Measurements from ENCODE around the gene ATP6V0E1. TPM values are rescaled to one million over a fixed set of nuclear protein-coding genes. Genes with fewer than 3 reads are reported as not detected.

ATP6V0E1 gene
- total and polyA plus RNA-seq, 2 of the 8 experiments (the other 6 are each of a cell fraction or from before 2014, with no cell fraction given): 108 to 134 TPM

- DNase-seq (ENCODE audit: low read depth in 1 of 2, low spot score in 2 of 2): no peak
- CTCF ChIA-PET (ENCODE audit: partially characterized antibody): interaction anchor here (0.6 to 2.5 kb wide), 4 partner anchors 8 to 236 kb away, joined by 3 to 14 read pairs (median 4); no protein-coding TSS in a partner anchor
- no peak for FAIRE-seq
Observed at GRCh38 chr5:172943283-172943841, 40.2 kb upstream of the ATP6V0E1 start.

More at GRCh38 chr5:172943283-172943841, 40.2 kb upstream of the ATP6V0E1 start:
- H3K9me3 ChIP-seq (ENCODE audit: insufficient read depth in 2 of 2, low read depth in 1 of 2, low read length in 1 of 2): no peaks in the 10 kb centered on the region
- no peak overlapping the region for H4K91ac ChIP-seq (replicated peaks; ENCODE audit: insufficient read length, low read length)
- 77% methylated on average over 14 of the region's 18 CpGs; no CpG with 5 or more reads in 1 of the 2 experiments for WGBS, 2 experiments (ENCODE audit: extremely low coverage in 1 of 2, insufficient coverage in 1 of 2, insufficient read length in 1 of 2, insufficient replicate concordance in 2 of 2, low coverage in 1 of 2, low lambda C conversion rate in 2 of 2, missing lambda C conversion rate in 1 of 2)
- H4K8ac ChIP-seq (ENCODE audit: extremely low read depth, insufficient read depth, low read length): peak overlapping the region; percentile 41; the same call in 1 of the 2 replicates
- no peak overlapping the region for H4K5ac ChIP-seq (ENCODE audit: insufficient read length, low read depth, low read length)
- H3K23me2 ChIP-seq (ENCODE audit: low read depth, low read length): no peaks in the 10 kb centered on the region
- H3K4ac ChIP-seq (replicated peaks; ENCODE audit: insufficient read length, low read depth, low read length): no peak overlapping the region
- no peak overlapping the region for H3K56ac ChIP-seq (replicated peaks; ENCODE audit: insufficient read length, low read depth, low read length)
- H3K36me3 ChIP-seq (ENCODE audit: control insufficient read depth in 2 of 4, insufficient read depth in 4 of 4, low read length in 3 of 4): peaks cover 4 to 13% (median 7%) of the 10 kb centered on the region in 4 experiments; a peak in 5 of 8 replicates
- no peak overlapping the region for H3K4me3 ChIP-seq (ENCODE audit: extremely low read depth in 1 of 4, insufficient read depth in 2 of 4, low read depth in 3 of 4, low read length in 4 of 4)
- H2AFZ ChIP-seq (ENCODE audit: low read length): no peak overlapping the region
- no peak overlapping the region for H2BK120ac ChIP-seq (replicated peaks; ENCODE audit: low read depth, low read length)
- no peak overlapping the region; the same call in 1 of the 2 replicates for H2BK12ac ChIP-seq (ENCODE audit: low read depth, low read length)
- no peaks in the 10 kb centered on the region; a peak in 2 of 7 replicates for H3K27me3 ChIP-seq (replicated peaks in 1 of 4; ENCODE audit: control insufficient read depth in 3 of 4, extremely low read depth in 1 of 4, insufficient read depth in 3 of 4, low read length in 3 of 4)
- TF ChIP-seq KDM1A (IDR thresholded peaks at IDR 0.05; ENCODE audit: borderline replicate concordance, low read length) (peak; percentile 79; the same call in 1 of the 2 replicates), TEAD4 (IDR thresholded peaks at IDR 0.05; ENCODE audit: low read depth, low read length) (no peak), ASH2L (IDR thresholded peaks at IDR 0.05; ENCODE audit: low read length) (peak; percentile 6)
- H3K4me1 ChIP-seq (replicated peaks in 1 of 4; ENCODE audit: control insufficient read depth in 3 of 4, insufficient read depth in 4 of 4, low read length in 3 of 4): peaks cover 4 to 15% (median 9%) of the 10 kb centered on the region in 4 experiments; a peak in 5 of 7 replicates
- peak overlapping the region; percentile 26 to 47; a peak in 2 of 4 replicates for H3K4me2 ChIP-seq (ENCODE audit: insufficient read depth in 1 of 2, low read depth in 2 of 2, low read length in 2 of 2)
- H3K14ac ChIP-seq (ENCODE audit: insufficient read length): no peak overlapping the region
- H4K20me1 ChIP-seq (replicated peaks in 1 of 2; ENCODE audit: control insufficient read depth in 1 of 2, insufficient read depth in 2 of 2, low read length in 2 of 2): peaks cover 0 to 4% of the 10 kb centered on the region in 2 experiments
- POLR2A ChIA-PET (ENCODE audit: partially characterized antibody): interaction anchor here (0.6 to 1.5 kb wide), 4 partner anchors 9 to 151 kb away, joined by 3 to 7 read pairs (median 4); partner anchors contain the start of gene RPL26L1
- no peak overlapping the region for H3K27ac ChIP-seq (ENCODE audit: low read depth, low read length)
- no peak overlapping the region; the same call in 1 of the 2 replicates for H3K18ac ChIP-seq (ENCODE audit: extremely low read depth, low read length)
- no peak overlapping the region for H2AK5ac ChIP-seq (ENCODE audit: low read depth, low read length)
- no peaks in the 10 kb centered on the region for H3K79me1 ChIP-seq (ENCODE audit: low read depth, low read length)
- H3K79me2 ChIP-seq (ENCODE audit: control insufficient read depth in 1 of 2, insufficient read depth in 2 of 2, low read length in 2 of 2): no peaks in the 10 kb centered on the region
- H2BK15ac ChIP-seq (ENCODE audit: low read length): no peak overlapping the region
- no peak overlapping the region for H3K23ac ChIP-seq (ENCODE audit: insufficient read length)
- 0 out of 2 replicates have a peak overlapping the region, but pooled peaks have one; percentile 37 for H2BK5ac ChIP-seq (ENCODE audit: low read depth, low read length)
- H2BK20ac ChIP-seq (ENCODE audit: low read length): no peak overlapping the region
- 0 out of 7 replicates have a peak overlapping the region, but pooled peaks of 1 of the 4 experiments have one; percentile 19 for H3K9ac ChIP-seq (replicated peaks in 1 of 4; ENCODE audit: extremely low read depth in 1 of 4, low read depth in 3 of 4, low read length in 3 of 4)
